Fibroblast of skin of abdomen (primary cell): ENCODE results near the gene GAL3ST1.
"Not testable (repeated sequence)": the region's sequence is repeated elsewhere in the genome, so short reads cannot be mapped to it uniquely, and the experiment has no call there.

Source experiments
- DNase-seq: peaks from one replicate; pipeline ENCODE4 v3.0.0-alpha.2; 2013

GAL3ST1 gene

GRCh38 chr22:30596199-30596598, 21.7 kb upstream of the GAL3ST1 start:
- DNase-seq = no peak

- DNase-seq = not testable (repeated sequence)
These were observed 17.9 kb upstream of the GAL3ST1 start for GRCh38 chr22:30592360-30592713.

GRCh38 chr22:30591588-30592359, 17.3 kb upstream of the GAL3ST1 start, which contains the start of gene PES1:
PES1 (minus strand) TSS chr22:30591910; CDS start chr22:30591833, 77 bp downstream.
- DNase-seq = peak; percentile 99

- no peak for DNase-seq
These were observed 16.7 kb upstream of the GAL3ST1 start for GRCh38 chr22:30591191-30591587.

GRCh38 chr22:30586414-30586813, 11.9 kb upstream of the GAL3ST1 start:
- DNase-seq = no peak

GRCh38 chr22:30584441-30584840, 10.0 kb upstream of the GAL3ST1 start:
- no peak for DNase-seq

- no peak for DNase-seq
These were observed 8.5 kb upstream of the GAL3ST1 start for GRCh38 chr22:30582788-30583545.

GRCh38 chr22:30582051-30582450, 7.6 kb upstream of the GAL3ST1 start:
- DNase-seq = no peak

GRCh38 chr22:30580896-30581295, 6.4 kb upstream of the GAL3ST1 start:
- no peak for DNase-seq

- no peak for DNase-seq
These were observed 4.0 kb upstream of the GAL3ST1 start for GRCh38 chr22:30578481-30578880.

GRCh38 chr22:30575859-30576258, 1.4 kb upstream of the GAL3ST1 start:
- DNase-seq = no peak

GRCh38 chr22:30574997-30575671, 669 bp upstream of the GAL3ST1 start:
- DNase-seq = peak; percentile 23

GRCh38 chr22:30573594-30574094, 821 bp downstream of the GAL3ST1 start:
- no peak for DNase-seq

- DNase-seq = no peak
These were observed 1.4 kb downstream of the GAL3ST1 start for GRCh38 chr22:30572840-30573593.

GRCh38 chr22:30572210-30572609, 2.3 kb downstream of the GAL3ST1 start:
- DNase-seq = no peak

- DNase-seq = no peak
These were observed 4.7 kb downstream of the GAL3ST1 start for GRCh38 chr22:30569674-30570202.

- no peak for DNase-seq
These were observed 6.2 kb downstream of the GAL3ST1 start for GRCh38 chr22:30568137-30568805.

GRCh38 chr22:30567277-30567676, 7.2 kb downstream of the GAL3ST1 start:
- DNase-seq = not testable (repeated sequence)

- no peak for DNase-seq
These were observed 8.3 kb downstream of the GAL3ST1 start for GRCh38 chr22:30566125-30566524.

GRCh38 chr22:30565341-30565740, 9.1 kb downstream of the GAL3ST1 start:
- DNase-seq = no peak

GRCh38 chr22:30564761-30565119, 9.7 kb downstream of the GAL3ST1 start:
- DNase-seq = no peak
